GM12872 (cell line): Measurements from ENCODE around the gene OR4D9.

ENCODE experiments used
- CTCF ChIP-seq: IDR thresholded peaks from 3 replicates; pipeline ENCODE4 v1.5.1; 2011; ENCODE audit warnings: low read depth, mild to moderate bottlenecking, low read length, moderate library complexity; ENCODE audit not compliant: insufficient read depth

The OR4D9 gene

DNA sequence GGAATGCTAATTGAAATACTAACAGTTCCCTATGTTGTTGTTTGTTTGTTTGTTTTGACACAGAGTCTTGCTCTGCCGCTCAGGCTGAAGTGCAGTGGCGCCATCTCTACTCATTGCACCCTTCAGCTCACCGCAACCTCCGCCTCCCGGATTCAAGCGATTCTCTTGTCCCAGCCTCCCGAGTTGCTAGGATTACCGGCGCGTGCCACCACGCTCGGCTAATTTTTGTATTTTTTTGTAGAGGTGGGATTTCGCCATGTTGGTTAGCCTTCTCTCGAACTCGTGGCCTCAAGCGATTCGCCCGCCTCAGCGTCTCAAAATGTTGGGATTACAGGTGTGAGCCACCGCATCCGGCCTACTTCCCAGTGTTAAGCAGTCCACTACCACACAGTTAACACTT, 42.0 kb downstream of the OR4D9 start:
- no peak for TF ChIP-seq CTCF

GRCh38 chr11:59555601-59556114, 44.3 kb downstream of the OR4D9 start:
- TF ChIP-seq CTCF = no peak

DNA sequence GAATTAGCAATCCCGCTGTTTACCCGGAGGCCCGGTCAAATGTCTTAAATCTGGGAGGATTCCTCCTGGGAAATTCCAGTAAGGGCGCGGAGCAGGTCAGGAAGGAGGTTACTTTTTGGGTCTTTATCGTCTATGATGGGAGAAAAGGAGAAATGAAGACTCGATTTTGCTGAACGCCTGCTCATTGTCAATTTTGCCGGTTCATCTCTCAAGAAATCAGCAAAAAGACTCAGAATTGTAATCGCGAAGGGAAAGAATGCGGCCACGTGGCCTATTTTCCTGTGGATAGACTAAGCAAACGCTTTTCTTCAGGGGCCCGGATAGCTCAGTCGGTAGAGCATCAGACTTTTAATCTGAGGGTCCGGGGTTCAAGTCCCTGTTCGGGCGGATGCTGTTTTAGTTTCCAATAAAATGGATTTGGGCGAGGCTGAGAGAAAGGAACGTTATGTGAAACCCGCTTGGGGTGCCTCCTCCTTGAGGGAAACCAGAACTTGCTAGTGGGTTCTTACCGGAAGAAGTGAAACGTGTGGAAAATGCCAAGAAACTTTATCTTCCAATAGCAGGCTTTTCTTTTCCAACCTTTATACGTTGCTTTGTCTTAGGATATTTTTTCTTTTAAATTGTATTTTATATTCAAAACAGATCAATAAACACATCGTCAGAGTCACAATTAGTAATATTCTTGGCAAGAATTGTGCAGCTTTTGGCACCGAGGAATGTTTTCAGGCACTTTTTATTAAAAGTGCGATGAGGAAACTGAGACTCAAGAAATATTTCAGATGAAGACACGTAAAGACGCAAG, 45.0 kb downstream of the OR4D9 start:
- no peak for TF ChIP-seq CTCF

GRCh38 chr11:59556917-59557348, 45.6 kb downstream of the OR4D9 start:
- TF ChIP-seq CTCF = no peak

- TF ChIP-seq CTCF = no peak
Observed at GRCh38 chr11:59558270-59558643, 46.9 kb downstream of the OR4D9 start.

- TF ChIP-seq CTCF = no peak
Observed at GRCh38 chr11:59559886-59560285, 48.5 kb downstream of the OR4D9 start.

DNA sequence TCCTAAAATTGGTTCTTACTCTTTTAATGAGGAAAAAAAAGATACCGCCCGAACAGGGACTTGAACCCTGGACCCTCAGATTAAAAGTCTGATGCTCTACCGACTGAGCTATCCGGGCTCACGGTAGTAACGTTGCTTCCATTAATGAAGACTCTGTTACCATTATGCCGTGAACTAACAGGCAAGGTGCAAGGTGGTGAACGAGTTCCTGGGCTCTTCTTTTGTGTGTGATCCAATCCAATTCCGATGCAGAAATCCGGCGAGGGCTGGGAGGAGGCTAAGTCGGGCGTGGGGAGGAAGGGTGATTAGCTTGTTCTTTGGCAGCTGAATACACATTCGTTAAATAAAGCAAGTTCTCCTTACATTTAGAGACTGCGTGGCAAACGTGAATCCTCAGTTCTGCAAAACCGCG, 49.0 kb downstream of the OR4D9 start:
- no peak for TF ChIP-seq CTCF
